Kidney tubule cell (primary cell): ENCODE data around the gene TSGA10IP.
"Not testable (repeated sequence)": the region's sequence is repeated elsewhere in the genome, so short reads cannot be mapped to it uniquely, and the experiment has no call there.

Experiments
- DNase-seq: peaks from one replicate; pipeline ENCODE4 v3.0.0-alpha.2; 2018; ENCODE audit warnings: low spot score

Gene TSGA10IP

DNA sequence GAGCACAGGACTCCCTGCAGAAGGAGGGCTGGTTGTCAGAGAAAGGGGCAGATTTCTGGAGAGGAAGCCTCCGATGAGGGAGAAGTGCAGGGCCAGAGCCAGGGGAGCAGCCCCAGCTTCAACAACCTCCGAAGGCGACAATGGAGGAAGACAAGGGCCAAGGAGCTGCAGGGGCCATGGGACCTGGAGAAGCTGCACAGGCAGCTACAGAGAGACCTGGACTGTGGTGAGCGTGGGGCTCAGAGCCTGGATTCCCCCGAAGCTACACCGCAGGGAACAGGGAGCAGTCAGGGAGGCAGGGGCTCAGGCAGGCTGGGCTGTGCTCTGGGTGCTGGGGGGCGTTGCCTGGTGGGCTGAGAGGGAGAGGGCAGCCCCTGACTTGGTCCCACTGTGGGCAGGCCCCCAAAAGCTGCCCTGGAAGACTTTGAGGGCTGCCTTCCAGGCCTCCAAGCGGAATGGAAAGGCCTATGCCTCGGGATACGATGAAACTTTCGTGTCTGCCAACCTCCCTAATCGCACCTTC lies 2.4 kb downstream of the TSGA10IP start:
- DNase-seq: no peak

DNA sequence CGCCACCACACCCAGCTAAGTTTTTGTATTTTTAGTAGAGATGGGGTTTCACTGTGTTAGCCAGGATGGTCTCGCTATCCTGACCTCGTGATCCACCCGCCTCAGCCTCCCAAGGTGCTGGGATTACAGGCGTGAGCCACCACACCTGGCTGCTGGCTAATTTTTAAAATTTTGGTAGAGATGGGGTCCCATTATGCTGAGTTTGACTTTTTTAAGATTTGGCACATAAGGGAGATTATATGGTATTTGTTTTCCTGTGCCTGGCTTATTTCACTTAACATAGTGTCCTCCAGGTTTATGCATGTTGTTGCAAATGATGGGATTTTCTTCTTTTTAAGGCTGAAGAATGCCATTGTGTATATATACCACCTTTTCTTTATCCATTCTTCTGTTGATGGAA lies 5.4 kb downstream of the TSGA10IP start:
- not testable (repeated sequence) for DNase-seq

DNA sequence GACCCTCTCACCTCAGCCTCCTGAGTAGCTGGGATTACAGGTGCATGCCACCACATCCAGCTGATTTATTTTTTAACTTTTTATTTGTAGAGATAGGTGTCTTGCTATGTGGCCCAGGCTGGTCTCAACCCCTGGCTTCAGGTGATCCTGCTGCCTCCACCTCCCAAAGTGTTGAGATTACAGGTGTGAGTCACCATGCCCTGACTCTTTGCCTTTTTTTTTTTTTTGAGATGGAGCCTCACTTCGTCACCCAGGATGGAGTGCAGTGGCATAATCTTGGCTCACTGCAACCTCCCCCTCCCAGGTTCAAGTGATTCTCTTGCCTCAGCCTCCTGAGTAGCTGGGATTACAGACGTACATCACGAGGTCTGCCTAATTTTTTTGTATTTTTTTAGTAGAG lies 6.4 kb downstream of the TSGA10IP start:
- DNase-seq: not testable (repeated sequence)

DNA sequence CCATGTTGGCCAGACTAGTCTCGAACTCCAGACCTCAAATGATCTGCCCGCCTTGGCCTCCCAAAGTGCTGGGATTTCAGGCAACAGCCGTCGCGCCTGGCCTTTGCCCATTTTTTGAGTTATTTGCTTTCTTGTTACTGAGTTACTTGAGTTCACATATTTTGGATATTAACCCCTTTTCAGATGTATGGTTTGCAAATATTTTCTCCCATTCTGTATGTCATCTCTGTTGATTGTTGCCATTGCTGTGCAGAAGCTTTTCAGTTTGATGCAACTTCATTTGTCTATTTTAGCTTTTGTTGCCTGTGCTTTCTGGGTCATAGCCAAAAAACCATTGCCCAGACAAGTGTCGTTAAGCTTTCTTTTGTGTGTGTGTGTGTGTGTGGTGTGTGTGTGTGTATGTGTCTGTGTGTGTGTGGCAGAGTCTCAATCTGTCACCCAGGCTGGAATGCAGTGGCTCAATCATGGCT lies 6.8 kb downstream of the TSGA10IP start:
- DNase-seq: no peak

DNA sequence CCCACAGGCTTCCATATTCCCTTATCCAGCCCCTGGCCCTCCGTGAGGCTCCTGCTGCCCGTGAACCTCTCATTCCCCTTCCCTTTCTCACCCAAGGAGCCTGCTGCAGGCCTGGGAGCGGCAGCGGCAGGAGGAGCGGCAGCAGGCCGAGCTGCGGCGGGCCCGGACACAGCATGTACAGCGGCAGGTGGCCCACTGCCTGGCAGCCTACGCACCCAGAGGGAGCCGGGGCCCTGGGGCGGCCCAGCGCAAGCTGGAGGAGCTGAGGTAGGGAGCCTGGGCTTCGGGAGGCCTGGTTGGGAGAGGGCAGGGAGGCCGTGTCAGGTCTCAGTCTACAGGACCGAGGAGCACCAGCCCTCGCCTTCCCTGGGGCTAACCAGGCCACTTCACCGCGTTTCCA lies 8.2 kb downstream of the TSGA10IP start:
- DNase-seq: no peak

DNA sequence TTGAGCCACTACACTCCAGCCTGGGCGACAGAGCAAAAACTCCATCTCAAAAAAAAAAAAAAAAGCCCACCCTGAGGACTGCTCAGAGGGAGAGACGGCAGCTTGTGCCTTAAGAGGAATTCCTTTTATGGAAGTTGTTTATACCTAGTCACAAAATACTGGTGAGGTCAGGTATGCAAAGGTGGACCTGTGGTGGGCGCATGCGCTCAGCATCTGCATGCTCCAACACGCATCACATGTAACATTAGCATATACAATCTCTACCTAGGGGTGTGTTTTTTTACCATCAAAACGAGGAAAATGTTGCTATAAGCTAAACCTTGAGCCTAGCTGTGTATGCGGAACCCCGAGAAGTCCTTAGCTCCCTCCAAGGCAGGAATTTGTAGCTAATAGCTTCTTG lies 9.5 kb downstream of the TSGA10IP start:
- DNase-seq: no peak

DNA sequence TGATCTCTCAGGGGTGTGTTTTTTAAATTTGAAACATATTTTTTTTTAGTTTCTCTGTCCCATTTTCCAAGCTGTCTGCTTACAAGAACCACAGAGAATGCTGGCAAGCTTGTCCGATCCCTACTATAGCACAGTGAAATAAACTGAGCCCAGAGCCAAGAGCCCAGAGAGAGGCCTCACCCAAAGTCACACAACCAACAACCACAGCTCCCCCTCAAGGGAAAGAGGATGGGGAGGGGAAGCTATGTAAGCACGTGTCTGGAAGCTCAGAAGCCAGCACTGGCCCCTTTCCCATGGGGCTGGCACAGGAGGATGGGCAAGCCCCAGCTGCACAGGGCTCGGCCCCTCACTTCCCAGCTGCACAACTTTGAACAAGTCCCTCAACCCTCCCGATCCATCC lies 13.0 kb downstream of the TSGA10IP start:
- DNase-seq: no peak

DNA sequence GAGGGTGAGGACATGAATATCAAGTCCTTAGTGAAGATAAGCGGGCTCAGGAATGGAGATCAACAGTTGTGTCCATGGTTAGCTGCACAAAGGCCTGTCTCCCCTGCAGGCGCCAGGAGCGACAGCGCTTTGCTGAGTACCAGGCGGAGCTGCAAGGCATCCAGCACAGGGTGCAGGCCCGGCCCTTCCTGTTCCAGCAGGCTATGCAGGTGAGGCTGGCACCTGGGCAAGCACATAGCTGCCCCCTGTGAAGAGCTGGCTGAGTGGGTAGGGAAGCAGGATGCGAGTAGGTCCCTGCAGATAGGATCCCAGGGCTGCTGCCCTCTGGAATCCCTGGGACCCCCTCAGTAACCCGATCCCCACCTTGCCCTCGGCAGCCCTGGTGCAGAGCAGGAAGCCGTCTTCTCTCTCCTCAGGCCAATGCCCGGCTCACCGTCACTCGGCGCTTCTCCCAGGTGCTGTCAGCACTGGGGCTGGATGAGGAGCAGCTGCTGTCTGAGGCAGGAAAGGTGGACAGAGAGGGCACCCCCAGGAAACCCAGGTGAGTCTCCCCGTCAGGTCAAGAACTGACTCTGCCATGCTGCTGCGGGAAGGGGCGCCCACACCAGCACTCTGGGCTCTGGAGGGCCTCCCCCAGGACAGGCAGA lies 13.6 kb downstream of the TSGA10IP start:
- no peak for DNase-seq

DNA sequence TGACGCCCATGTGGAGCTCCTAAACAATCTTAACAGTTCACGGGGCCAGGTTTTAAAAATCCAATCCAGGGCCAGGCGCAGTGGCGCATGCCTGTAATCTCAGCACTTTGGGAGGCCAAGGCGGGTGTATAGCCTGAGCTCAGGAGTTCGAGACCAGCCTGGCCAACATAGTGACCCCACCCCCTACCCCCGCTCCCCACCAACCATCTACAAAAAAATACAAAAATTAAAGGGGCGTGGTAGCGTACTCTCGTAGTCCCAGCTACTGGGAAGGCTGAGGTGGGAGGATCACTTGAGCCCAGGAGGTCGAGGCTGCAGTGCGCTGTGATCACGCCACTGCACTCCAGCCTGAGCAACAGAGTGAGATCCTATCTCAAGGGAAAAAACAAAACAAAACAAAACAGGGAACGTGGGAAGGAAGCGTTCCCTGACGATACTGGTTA lies 15.6 kb downstream of the TSGA10IP start:
- DNase-seq: no peak

DNA sequence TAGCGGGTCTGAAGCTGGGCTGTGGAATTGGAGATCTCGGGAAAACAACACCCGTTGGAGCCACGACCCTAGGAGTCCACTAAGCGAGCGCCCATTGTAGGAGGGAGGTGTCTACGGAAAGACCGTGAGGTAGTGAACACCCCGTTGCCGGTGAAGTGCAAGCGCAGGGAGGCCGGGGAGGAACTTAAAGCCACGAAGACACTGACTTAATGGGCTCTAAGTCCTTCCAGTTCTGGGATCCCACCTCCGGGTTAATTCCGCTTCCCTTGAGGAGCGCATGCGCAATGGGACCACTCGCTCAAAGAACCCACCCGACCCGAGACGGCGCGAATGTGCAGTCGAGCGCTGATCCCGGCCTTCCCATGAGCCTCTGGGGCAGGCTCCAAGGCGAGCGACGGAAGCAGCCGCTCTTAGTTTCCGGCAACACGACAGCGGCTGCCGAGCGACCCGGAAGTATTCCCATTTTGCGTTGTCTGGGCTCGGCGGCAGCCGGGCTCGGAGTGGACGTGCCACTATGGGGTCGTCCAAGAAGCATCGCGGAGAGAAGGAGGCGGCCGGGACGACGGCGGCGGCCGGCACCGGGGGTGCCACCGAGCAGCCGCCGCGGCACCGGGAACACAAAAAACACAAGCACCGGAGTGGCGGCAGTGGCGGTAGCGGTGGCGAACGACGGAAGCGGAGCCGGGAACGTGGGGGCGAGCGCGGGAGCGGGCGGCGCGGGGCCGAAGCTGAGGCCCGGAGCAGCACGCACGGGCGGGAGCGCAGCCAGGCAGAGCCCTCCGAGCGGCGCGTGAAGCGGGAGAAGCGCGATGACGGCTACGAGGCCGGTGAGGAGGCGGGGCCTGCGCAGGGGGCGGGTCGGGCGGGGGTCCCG lies 16.2 kb downstream of the TSGA10IP start, which contains the start of gene SART1:
Gene SART1 (plus strand): TSS at position 468 of the 874 bp plus-strand sequence. CDS start 47 bp downstream, at position 515.
- DNase-seq: peak; percentile 98

DNA sequence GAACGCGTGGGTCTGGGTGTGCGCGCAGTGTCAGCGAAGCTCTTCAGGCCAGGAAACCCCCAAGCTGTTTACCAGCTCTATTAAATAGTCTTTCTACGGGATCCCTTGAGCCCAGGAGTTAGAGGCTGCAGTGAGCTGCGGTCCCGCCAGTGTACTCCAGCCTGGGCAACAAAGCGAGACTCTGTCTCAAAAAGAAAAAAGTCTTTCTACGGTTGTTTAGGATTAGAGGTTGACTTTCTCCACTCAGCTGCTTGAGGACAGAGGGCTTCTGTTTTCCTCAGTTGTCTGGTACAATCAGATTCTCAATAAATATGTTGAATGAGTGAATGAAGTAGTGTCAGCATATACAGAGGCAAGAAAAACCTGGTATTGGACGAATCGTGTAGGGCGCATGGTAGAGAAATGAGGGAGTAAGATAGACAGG lies 16.9 kb downstream of the TSGA10IP start:
- no peak for DNase-seq

DNA sequence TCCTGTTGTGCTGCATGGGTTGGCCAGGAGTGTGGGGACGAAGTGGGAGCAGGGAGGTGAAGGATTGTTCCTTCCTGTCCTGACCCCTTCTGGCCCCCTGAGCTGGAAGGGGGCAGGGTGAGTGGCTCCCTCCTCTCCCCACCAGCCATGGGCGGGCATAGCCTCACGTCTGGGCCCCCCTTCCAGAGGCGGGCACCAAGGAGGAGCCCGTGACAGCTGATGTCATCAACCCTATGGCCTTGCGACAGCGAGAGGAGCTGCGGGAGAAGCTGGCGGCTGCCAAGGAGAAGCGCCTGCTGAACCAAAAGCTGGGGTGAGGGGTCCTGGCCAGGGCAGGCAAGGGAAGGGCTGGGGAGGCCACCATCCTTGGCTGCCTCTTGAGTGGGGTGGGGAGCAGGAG lies 19.6 kb downstream of the TSGA10IP start:
- DNase-seq: no peak

DNA sequence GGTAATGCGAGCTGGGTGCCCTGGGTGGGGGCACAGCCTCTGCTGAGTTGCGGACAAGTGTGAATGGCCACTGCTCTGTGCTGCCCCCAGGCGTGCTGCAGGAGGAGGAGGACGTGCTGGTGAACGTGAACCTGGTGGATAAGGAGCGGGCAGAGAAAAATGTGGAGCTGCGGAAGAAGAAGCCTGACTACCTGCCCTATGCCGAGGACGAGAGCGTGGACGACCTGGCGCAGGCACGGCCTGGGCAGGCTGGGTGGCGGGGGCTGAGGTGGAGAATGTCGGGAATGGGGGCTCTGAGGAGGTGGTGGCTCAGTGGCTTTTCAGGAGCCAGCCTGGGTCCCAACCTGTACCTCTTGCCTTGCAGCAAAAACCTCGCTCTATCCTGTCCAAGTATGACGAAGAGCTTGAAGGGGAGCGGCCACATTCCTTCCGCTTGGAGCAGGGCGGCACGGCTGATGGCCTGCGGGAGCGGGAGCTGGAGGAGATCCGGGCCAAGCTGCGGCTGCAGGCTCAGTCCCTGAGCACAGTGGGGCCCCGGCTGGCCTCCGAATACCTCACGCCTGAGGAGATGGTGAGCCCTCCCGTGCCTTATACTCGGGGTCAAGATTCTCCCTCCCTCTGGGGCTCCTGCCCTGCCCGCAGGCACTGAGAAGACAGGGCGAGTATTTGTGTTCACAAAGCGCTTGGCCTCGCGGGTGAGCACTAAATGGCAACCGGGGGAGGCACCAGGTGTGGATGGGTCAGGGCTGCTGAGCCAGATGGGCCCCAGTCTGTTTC lies 20.9 kb downstream of the TSGA10IP start:
- no peak for DNase-seq

DNA sequence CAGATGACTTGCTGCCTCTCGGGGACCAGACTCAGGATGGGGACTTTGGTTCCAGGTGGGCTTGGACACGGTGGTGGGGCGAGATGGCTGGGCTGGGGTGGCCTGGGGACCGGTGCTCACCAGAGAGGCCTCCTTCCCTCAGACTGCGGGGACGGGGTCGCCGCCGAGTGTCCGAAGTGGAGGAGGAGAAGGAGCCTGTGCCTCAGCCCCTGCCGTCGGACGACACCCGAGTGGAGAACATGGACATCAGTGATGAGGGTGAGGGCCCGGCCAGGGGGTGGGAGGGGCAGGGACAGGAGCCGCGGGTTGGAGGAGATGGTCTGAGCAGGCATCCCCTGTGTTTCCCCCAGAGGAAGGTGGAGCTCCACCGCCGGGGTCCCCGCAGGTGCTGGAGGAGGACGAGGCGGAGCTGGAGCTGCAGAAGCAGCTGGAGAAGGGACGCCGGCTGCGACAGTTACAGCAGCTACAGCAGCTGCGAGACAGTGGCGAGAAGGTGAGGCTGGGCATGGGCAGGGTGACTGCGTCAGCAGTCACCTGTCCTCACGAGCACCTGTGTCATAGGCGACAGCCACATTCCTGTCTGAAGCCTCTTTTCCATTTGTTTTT lies 22.2 kb downstream of the TSGA10IP start:
- no peak for DNase-seq

DNA sequence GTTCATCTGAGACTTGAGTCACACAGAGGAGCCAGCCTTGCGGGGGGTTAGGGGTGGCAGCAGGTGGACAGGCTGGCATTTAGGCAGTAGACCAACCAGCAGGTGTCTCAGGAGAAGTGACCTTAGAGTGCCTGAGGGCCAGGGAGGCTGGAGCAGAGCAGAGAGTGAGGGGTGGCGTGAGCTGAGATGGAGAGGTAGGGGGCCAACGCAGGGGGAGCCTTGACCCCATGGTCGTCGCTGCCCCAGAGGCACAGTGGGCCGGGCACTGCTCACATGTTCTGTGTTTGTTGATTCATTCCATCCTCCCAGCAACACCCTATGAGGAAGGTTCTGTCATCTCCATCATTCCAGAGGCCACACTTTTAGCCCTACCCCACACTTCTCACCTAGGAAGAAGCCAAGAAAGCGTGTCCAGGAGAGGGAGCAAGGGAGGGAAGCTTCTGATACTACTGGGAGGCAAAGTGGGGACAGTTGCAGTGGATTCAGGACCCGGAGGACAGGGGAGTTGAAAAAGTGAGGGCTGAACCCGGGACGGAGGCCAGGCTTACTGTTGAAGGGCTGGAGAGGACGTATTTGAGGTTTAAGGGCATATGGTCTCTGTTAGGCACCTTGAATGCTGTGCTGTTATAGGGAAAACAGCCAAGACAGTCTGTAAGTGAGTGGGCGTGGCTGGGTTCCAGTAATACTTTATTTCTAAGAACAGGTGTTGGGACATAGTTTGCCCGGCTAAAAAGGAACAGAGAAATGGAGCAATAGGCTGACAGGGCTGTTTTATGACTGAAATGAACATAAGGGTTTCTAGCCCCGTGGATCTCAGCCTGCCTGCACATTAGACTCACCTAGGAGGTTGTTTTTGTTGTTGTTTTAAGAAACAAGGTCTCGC lies 23.6 kb downstream of the TSGA10IP start:
- DNase-seq: no peak

DNA sequence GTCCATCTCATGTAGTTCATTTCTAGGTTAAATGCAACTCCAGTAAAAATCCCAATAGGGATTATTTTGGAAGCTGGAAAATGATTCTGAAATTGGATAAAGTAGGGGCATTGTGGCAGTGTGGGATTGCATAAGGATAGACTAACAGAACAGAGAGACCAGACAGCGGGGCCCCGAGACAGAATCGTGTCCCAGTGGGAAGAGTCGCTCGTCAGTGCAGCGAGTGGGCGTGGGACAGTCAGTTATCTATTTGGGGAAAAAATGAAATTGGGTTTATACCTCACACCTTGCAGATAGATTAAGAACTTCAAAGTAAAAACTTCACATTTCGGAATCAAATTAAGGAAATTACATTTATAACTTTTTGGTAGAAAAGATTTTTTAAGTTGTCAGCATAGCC lies 26.8 kb downstream of the TSGA10IP start:
- no peak for DNase-seq

DNA sequence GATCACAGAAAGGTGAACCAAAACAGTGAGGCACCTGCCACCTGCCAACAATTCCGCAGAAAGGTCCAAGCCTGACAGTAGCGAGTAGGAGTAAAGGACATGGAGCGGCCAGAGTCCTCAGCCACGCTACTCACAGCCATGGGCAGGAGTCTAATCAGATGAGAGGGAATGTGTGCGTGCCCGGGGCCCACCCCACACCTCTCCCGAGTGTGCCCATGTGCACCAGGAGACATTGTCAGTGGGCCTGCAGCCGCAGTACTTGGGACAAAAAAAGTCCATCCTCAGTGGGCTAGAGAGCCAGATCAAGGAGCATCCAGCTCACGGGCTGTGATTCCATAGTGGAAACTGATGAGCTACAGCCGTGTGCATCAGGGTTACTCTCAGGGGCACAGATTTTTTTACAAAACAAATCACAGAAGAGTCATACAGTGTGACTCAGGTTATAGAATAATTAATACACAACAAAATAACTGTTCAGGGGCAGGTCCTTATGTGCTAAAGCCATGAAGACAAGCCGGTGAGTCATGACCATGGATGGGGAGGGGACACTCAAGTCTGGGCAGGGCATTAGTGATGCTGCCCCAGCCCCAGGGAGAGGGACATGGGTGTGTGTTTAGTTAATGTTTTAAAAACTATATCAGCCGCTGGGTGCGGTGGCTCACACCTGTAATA lies 28.3 kb downstream of the TSGA10IP start:
- peak; percentile 71 for DNase-seq

DNA sequence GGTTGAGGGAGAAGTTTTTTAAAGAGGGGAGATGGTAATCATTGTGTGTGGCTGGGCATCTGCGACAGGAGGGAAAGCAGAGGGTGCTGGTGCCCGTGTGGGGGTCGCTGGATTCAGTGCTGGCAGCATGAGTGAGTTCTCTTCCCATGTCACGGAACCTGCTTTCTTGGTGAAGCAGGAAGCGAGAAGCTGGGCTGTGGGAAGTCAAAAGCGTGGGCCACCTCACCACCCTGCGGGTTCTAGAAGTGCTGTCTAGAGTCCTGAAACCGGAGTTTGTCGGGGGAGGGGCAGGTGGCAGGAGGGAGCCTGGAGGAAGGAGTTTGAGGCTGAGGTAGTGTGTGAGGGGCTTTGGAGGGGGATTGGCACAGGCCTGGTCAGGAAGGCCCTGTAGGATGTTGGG lies 30.5 kb downstream of the TSGA10IP start:
- no peak for DNase-seq

DNA sequence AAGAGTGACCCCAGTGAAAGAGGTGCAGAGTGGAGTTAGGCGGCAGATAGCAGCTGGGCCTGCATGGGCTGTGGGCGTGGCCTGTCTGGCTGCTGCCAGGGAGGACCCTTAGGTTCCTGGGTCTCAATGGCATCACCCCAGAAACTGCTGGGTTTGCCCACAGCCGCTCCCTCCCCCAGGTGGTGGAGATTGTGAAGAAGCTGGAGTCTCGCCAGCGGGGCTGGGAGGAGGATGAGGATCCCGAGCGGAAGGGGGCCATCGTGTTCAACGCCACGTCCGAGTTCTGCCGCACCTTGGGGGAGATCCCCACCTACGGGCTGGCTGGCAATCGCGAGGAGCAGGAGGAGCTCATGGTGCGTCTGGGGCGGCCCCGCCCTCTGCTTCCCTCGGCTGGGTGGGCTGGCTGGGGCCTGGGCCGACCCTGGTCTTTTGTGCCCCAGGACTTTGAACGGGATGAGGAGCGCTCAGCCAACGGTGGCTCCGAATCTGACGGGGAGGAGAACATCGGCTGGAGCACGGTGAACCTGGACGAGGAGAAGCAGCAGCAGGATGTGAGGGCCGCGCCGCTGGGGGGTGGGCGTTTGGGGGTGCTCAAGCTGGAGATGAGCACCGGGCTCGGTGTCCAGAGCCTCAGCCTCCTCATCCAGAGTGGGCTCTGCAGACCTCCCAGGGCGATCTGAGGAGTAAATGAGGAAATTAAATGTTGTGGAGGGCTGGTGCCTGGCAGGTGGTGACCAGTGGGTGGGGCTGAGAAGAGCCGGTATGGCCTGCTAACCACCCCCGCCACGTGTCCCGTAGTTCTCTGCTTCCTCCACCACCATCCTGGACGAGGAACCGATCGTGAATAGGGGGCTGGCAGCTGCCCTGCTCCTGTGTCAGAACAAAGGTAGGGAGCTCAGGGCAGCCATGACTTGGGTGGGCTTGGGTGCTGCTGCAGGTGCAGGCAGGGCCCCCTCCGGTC lies 31.2 kb downstream of the TSGA10IP start:
- DNase-seq: no peak
